Mesenchymal stem cell (in vitro differentiated cells and primary cell): ENCODE data around the gene AMMECR1.

Experiments
- DNase-seq: peaks from one replicate; pipeline ENCODE4 v3.0.0-alpha.2; 2013
- H2AFZ ChIP-seq: one replicate; pipeline ENCODE4 v1.6.1; 2013; ENCODE audit warnings: low read depth, mild to moderate bottlenecking, control low read depth, inconsistent platforms, low read length, moderate library complexity
- H2AK5ac ChIP-seq: 2 replicates; pipeline ENCODE4 v1.6.1; 2013; ENCODE audit warnings: low read length, moderate library complexity, mild to moderate bottlenecking, inconsistent platforms; ENCODE audit not compliant: severe bottlenecking
- H2BK120ac ChIP-seq: one replicate; pipeline ENCODE4 v1.6.1; 2013; ENCODE audit warnings: low read depth, mild to moderate bottlenecking, inconsistent platforms, low read length, moderate library complexity
- H2BK12ac ChIP-seq, 2 experiments: one replicate each; pipeline ENCODE4 v1.6.1; 2013; ENCODE audit warnings: inconsistent platforms in 2 of 2, low read length in 2 of 2, mild to moderate bottlenecking in 2 of 2, moderate library complexity in 2 of 2, control low read depth in 1 of 2
- H2BK15ac ChIP-seq: one replicate; pipeline ENCODE4 v1.6.1; 2013; ENCODE audit warnings: mild to moderate bottlenecking, low read depth, inconsistent platforms; ENCODE audit not compliant: poor library complexity, severe bottlenecking
- H2BK5ac ChIP-seq: 2 replicates; pipeline ENCODE4 v1.6.1; 2013; ENCODE audit warnings: low read depth, mild to moderate bottlenecking, low read length, control low read depth, inconsistent platforms; ENCODE audit not compliant: poor library complexity, severe bottlenecking
- H3K14ac ChIP-seq, 2 experiments: one replicate each; pipeline ENCODE4 v1.6.1; 2013; ENCODE audit warnings: inconsistent platforms in 2 of 2, low read length in 2 of 2, control low read depth in 1 of 2, mild to moderate bottlenecking in 1 of 2, moderate library complexity in 1 of 2
- H3K18ac ChIP-seq, 2 experiments: one replicate each; pipeline ENCODE4 v1.6.1; 2013; ENCODE audit warnings: inconsistent platforms in 2 of 2, low read length in 2 of 2, control low read depth in 1 of 2, low read depth in 1 of 2, mild to moderate bottlenecking in 1 of 2
- H3K23ac ChIP-seq, 2 experiments: one replicate each; pipeline ENCODE4 v1.6.1; 2013; ENCODE audit warnings: inconsistent platforms in 2 of 2, low read length in 2 of 2, mild to moderate bottlenecking in 2 of 2, moderate library complexity in 2 of 2, control low read depth in 1 of 2
- H3K27ac ChIP-seq: 2 replicates; pipeline ENCODE4 v1.5.1; 2013; ENCODE audit warnings: mild to moderate bottlenecking, moderate library complexity, low read length, control low read depth, inconsistent platforms; ENCODE audit not compliant: poor library complexity, severe bottlenecking
- H3K27me3 ChIP-seq, 2 experiments: 2 replicates each; pipeline versions ENCODE4 v1.6.1 to v1.7.0; 2013; ENCODE audit warnings: low read length in 2 of 2, mild to moderate bottlenecking in 2 of 2, moderate library complexity in 2 of 2, control low read depth in 1 of 2, inconsistent platforms in 1 of 2; ENCODE audit not compliant: control insufficient read depth in 1 of 2, insufficient read depth in 1 of 2
- H3K36me3 ChIP-seq, 2 experiments: 2 replicates each; pipeline versions ENCODE4 v1.6.1 to v1.7.0; 2013; ENCODE audit warnings: low read length in 2 of 2, control low read depth in 1 of 2, inconsistent platforms in 1 of 2, low read depth in 1 of 2, mild to moderate bottlenecking in 1 of 2; ENCODE audit not compliant: insufficient read depth in 2 of 2, control insufficient read depth in 1 of 2
- H3K4ac ChIP-seq, 2 experiments: one replicate each; pipeline ENCODE4 v1.6.1; 2013; ENCODE audit warnings: inconsistent platforms in 2 of 2, low read length in 2 of 2, mild to moderate bottlenecking in 2 of 2, moderate library complexity in 2 of 2, control low read depth in 1 of 2, low read depth in 1 of 2
- H3K4me1 ChIP-seq: 2 replicates; pipeline ENCODE4 v1.6.1; 2013; ENCODE audit warnings: low read depth, low read length, control low read depth; ENCODE audit not compliant: control insufficient read depth, insufficient read depth
- H3K4me2 ChIP-seq: 2 replicates; pipeline ENCODE4 v1.6.1; 2013; ENCODE audit warnings: low read length, mild to moderate bottlenecking, inconsistent platforms; ENCODE audit not compliant: poor library complexity, severe bottlenecking
- H3K4me3 ChIP-seq, 2 experiments: 2 replicates each; pipeline versions ENCODE4 v1.5.1 to v1.7.0; 2013; ENCODE audit warnings: low read length in 2 of 2, mild to moderate bottlenecking in 2 of 2, control low read depth in 1 of 2, low read depth in 1 of 2; ENCODE audit not compliant: insufficient read depth in 1 of 2
- H3K79me1 ChIP-seq: replicated peaks from 2 replicates; pipeline ENCODE4 v1.6.1; 2013; ENCODE audit warnings: mild to moderate bottlenecking, control low read depth, low read length, inconsistent platforms; ENCODE audit not compliant: poor library complexity, severe bottlenecking
- H3K9ac ChIP-seq: 2 replicates; pipeline ENCODE4 v1.7.0; 2013; ENCODE audit warnings: mild to moderate bottlenecking, low read length, moderate library complexity
- H3K9me3 ChIP-seq: 2 replicates; pipeline ENCODE4 v1.7.0; 2013; ENCODE audit warnings: mild to moderate bottlenecking, low read length; ENCODE audit not compliant: control insufficient read depth
- H4K8ac ChIP-seq: one replicate; pipeline ENCODE4 v1.6.1; 2013; ENCODE audit warnings: inconsistent platforms, mild to moderate bottlenecking, low read length, moderate library complexity
- H4K91ac ChIP-seq: one replicate; pipeline ENCODE4 v1.6.1; 2013; ENCODE audit warnings: mild to moderate bottlenecking, low read length, inconsistent platforms
- WGBS: methylation state at CpG from one replicate; pipeline ENCODE4 v1.1.7; 2013; ENCODE audit warnings: mixed read lengths; 5-methylcytosine and 5-hydroxymethylcytosine counted together

Gene AMMECR1

GRCh38 chrX:110214684-110215083, 103.2 kb downstream of the AMMECR1 start:
- Histone ChIP-seq H3K23ac (no peak overlapping the region), H3K4me2 (no peak overlapping the region), H2BK120ac (no peak overlapping the region), H4K91ac (no peak overlapping the region), H3K18ac (peak overlapping the region in 1 of 2 experiments; percentile 33), H3K4me3 (no peak overlapping the region), H3K4me1 (no peaks in the 10 kb centered on the region), H2BK12ac (peak overlapping the region in 1 of 2 experiments; percentile 31), H3K36me3 (peaks cover 0 to 6% of the 10 kb centered on the region in 2 experiments), H3K4ac (no peak overlapping the region), H2AFZ (no peak overlapping the region), H3K9ac (no peak overlapping the region), H3K79me1 (peaks cover 1% of the 10 kb centered on the region), H2AK5ac (no peak overlapping the region), H2BK15ac (no peak overlapping the region), H3K14ac (no peak overlapping the region), H3K27me3 (peaks cover 0 to 7% of the 10 kb centered on the region in 2 experiments), H4K8ac (no peak overlapping the region), H3K27ac (peak overlapping the region; percentile 79), H3K9me3 (no peaks in the 10 kb centered on the region), H2BK5ac (no peak overlapping the region)
- no CpG with 5 or more reads among the region's 1 CpG for WGBS
- DNase-seq: no peak

GRCh38 chrX:110213183-110213582, 104.7 kb downstream of the AMMECR1 start:
- no peak overlapping the region for H2BK12ac ChIP-seq
- H3K4ac ChIP-seq: no peak overlapping the region
- no peak overlapping the region for H2BK15ac ChIP-seq
- peaks cover 1% of the 10 kb centered on the region for H3K79me1 ChIP-seq
- no CpG with 5 or more reads among the region's 1 CpG for WGBS
- H3K23ac ChIP-seq: no peak overlapping the region
- H3K4me2 ChIP-seq: no peak overlapping the region
- no peak overlapping the region for H3K4me3 ChIP-seq
- no peak for DNase-seq
- no peaks in the 10 kb centered on the region for H3K9me3 ChIP-seq
- H2AK5ac ChIP-seq: no peak overlapping the region
- H4K91ac ChIP-seq: no peak overlapping the region
- no peak overlapping the region for H3K9ac ChIP-seq
- H2AFZ ChIP-seq: no peak overlapping the region
- H3K14ac ChIP-seq: no peak overlapping the region
- no peak overlapping the region for H2BK120ac ChIP-seq
- H3K27ac ChIP-seq: no peak overlapping the region
- H4K8ac ChIP-seq: no peak overlapping the region
- H3K27me3 ChIP-seq: peaks cover 0 to 8% of the 10 kb centered on the region in 2 experiments
- no peak overlapping the region for H2BK5ac ChIP-seq
- no peaks in the 10 kb centered on the region for H3K4me1 ChIP-seq
- H3K18ac ChIP-seq: no peak overlapping the region
- peaks cover 0 to 6% of the 10 kb centered on the region in 2 experiments for H3K36me3 ChIP-seq

GRCh38 chrX:110212299-110212698, 105.6 kb downstream of the AMMECR1 start:
- peak; percentile 24 for DNase-seq
- Histone ChIP-seq H3K23ac (no peak overlapping the region), H3K27me3 (peaks cover 0 to 8% of the 10 kb centered on the region in 2 experiments), H2AK5ac (no peak overlapping the region), H3K4me3 (no peak overlapping the region), H3K14ac (no peak overlapping the region), H4K91ac (no peak overlapping the region), H2BK12ac (no peak overlapping the region), H2BK5ac (no peak overlapping the region), H3K9me3 (no peaks in the 10 kb centered on the region), H2BK120ac (no peak overlapping the region), H3K18ac (no peak overlapping the region), H3K36me3 (peaks cover 0 to 6% of the 10 kb centered on the region in 2 experiments), H2AFZ (no peak overlapping the region), H3K9ac (no peak overlapping the region), H4K8ac (no peak overlapping the region), H3K27ac (no peak overlapping the region), H3K4me2 (no peak overlapping the region), H3K79me1 (peaks cover 1% of the 10 kb centered on the region), H3K4ac (no peak overlapping the region), H3K4me1 (no peaks in the 10 kb centered on the region), H2BK15ac (no peak overlapping the region)
- 100% methylated on average over 1 of the region's 3 CpGs for WGBS

- Histone ChIP-seq H3K4me3 (no peak overlapping the region), H3K9me3 (no peaks in the 10 kb centered on the region), H2BK5ac (no peak overlapping the region), H2AFZ (no peak overlapping the region), H2BK12ac (no peak overlapping the region), H3K18ac (no peak overlapping the region), H3K27ac (no peak overlapping the region), H4K8ac (no peak overlapping the region), H3K23ac (no peak overlapping the region), H2AK5ac (no peak overlapping the region), H3K9ac (no peak overlapping the region), H4K91ac (no peak overlapping the region), H3K79me1 (peaks cover 3% of the 10 kb centered on the region), H3K4me2 (no peak overlapping the region), H2BK120ac (no peak overlapping the region), H3K14ac (no peak overlapping the region), H2BK15ac (no peak overlapping the region), H3K27me3 (peaks cover 0 to 13% of the 10 kb centered on the region in 2 experiments), H3K36me3 (peaks cover 0 to 6% of the 10 kb centered on the region in 2 experiments), H3K4ac (no peak overlapping the region), H3K4me1 (no peaks in the 10 kb centered on the region)
- no peak for DNase-seq
- 100% methylated on average over 1 of the region's 1 CpG for WGBS
Measured at GRCh38 chrX:110211340-110211739, 106.5 kb downstream of the AMMECR1 start.
